B cell (primary cell): Measurements from ENCODE around the gene F2R.

Experiments
- EZH2 ChIP-seq: IDR thresholded peaks from 2 replicates; pipeline ENCODE4 v1.6.1; 2012; ENCODE audit warnings: borderline replicate concordance, low read depth, mild to moderate bottlenecking, moderate library complexity, low read length; ENCODE audit not compliant: insufficient read depth, poor library complexity, severe bottlenecking
- TF ChIP-seq, protein P1 (sequence below): fragments of 200-600 bp; IDR thresholded peaks from one replicate; pipeline ENCODE4 v1.8.0; 2022; ENCODE audit warnings: antibody characterized with exemption, mild to moderate bottlenecking

DNA sequence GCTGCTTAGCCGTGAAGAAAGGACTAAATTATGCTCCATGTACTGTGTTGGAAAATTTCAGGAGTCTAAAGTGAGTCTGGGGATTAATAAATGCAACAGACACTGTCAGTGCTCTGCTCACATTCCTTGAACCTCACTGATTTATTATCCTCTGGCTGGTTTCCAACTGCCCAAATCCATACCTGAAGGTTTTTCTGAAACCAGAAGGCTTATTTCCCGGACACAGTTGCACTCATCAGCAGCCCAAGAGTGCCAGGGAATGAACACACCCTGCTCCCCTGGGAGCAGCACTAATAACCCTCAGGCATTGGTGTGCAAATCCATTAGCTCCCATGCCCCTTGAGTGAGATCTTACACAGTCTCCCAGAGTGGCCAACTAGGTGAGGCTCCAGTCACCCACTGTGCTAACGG is 38.7 kb downstream of the F2R start:
- TF ChIP-seq EZH2: no peak
- TF ChIP-seq, protein P1, sequence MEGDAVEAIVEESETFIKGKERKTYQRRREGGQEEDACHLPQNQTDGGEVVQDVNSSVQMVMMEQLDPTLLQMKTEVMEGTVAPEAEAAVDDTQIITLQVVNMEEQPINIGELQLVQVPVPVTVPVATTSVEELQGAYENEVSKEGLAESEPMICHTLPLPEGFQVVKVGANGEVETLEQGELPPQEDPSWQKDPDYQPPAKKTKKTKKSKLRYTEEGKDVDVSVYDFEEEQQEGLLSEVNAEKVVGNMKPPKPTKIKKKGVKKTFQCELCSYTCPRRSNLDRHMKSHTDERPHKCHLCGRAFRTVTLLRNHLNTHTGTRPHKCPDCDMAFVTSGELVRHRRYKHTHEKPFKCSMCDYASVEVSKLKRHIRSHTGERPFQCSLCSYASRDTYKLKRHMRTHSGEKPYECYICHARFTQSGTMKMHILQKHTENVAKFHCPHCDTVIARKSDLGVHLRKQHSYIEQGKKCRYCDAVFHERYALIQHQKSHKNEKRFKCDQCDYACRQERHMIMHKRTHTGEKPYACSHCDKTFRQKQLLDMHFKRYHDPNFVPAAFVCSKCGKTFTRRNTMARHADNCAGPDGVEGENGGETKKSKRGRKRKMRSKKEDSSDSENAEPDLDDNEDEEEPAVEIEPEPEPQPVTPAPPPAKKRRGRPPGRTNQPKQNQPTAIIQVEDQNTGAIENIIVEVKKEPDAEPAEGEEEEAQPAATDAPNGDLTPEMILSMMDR: no peak
